Measurements from ENCODE around the gene CTDP1.

The CTDP1 gene

GRCh38 chr18:79738041-79738461 is 58.4 kb downstream of the CTDP1 start:
- TF ChIP-seq SIN3A (IDR thresholded peaks at IDR 0.05; ENCODE audit: borderline replicate concordance, insufficient read depth, low read length): no peak
- no peak for TF ChIP-seq POLR2AphosphoS5 (IDR thresholded peaks at IDR 0.05; ENCODE audit: low read depth, low read length)
- TF ChIP-seq REST (IDR thresholded peaks at IDR 0.05; ENCODE audit: insufficient read depth in 1 of 2, low read depth in 2 of 2, low read length in 2 of 2): no peak
- no peak for TF ChIP-seq FOXP2 (optimal IDR thresholded peaks at IDR 0.05; ENCODE audit: borderline replicate concordance, extremely low read depth, extremely low read length, insufficient read depth)
- TF ChIP-seq TAF1 (IDR thresholded peaks at IDR 0.05; ENCODE audit: borderline replicate concordance, insufficient read depth, low read length): no peak

- TF ChIP-seq FOXP2 (optimal IDR thresholded peaks at IDR 0.05; ENCODE audit: borderline replicate concordance, extremely low read depth, extremely low read length, insufficient read depth): no peak
- TF ChIP-seq TAF1 (IDR thresholded peaks at IDR 0.05; ENCODE audit: borderline replicate concordance, insufficient read depth, low read length): no peak
- no peak for TF ChIP-seq REST (IDR thresholded peaks at IDR 0.05; ENCODE audit: insufficient read depth in 1 of 2, low read depth in 2 of 2, low read length in 2 of 2)
- no peak for TF ChIP-seq SIN3A (IDR thresholded peaks at IDR 0.05; ENCODE audit: borderline replicate concordance, insufficient read depth, low read length)
These were observed 59.2 kb downstream of the CTDP1 start for GRCh38 chr18:79738581-79739439.

- TF ChIP-seq FOXP2 (optimal IDR thresholded peaks at IDR 0.05; ENCODE audit: borderline replicate concordance, extremely low read depth, extremely low read length, insufficient read depth): no peak
- TF ChIP-seq REST (IDR thresholded peaks at IDR 0.05; ENCODE audit: insufficient read depth in 1 of 2, low read depth in 2 of 2, low read length in 2 of 2): no peak
- TF ChIP-seq SIN3A (IDR thresholded peaks at IDR 0.05; ENCODE audit: borderline replicate concordance, insufficient read depth, low read length): no peak
- TF ChIP-seq TAF1 (IDR thresholded peaks at IDR 0.05; ENCODE audit: borderline replicate concordance, insufficient read depth, low read length): no peak
- no peak for TF ChIP-seq POLR2AphosphoS5 (IDR thresholded peaks at IDR 0.05; ENCODE audit: low read depth, low read length)
These were observed 59.8 kb downstream of the CTDP1 start for GRCh38 chr18:79739440-79739778.

- TF ChIP-seq POLR2AphosphoS5 (IDR thresholded peaks at IDR 0.05; ENCODE audit: low read depth, low read length): no peak
- no peak for TF ChIP-seq FOXP2 (optimal IDR thresholded peaks at IDR 0.05; ENCODE audit: borderline replicate concordance, extremely low read depth, extremely low read length, insufficient read depth)
- TF ChIP-seq TAF1 (IDR thresholded peaks at IDR 0.05; ENCODE audit: borderline replicate concordance, insufficient read depth, low read length): no peak
- TF ChIP-seq SIN3A (IDR thresholded peaks at IDR 0.05; ENCODE audit: borderline replicate concordance, insufficient read depth, low read length): no peak
- TF ChIP-seq REST (IDR thresholded peaks at IDR 0.05; ENCODE audit: insufficient read depth in 1 of 2, low read depth in 2 of 2, low read length in 2 of 2): no peak
These were observed 61.1 kb downstream of the CTDP1 start for GRCh38 chr18:79740521-79741361.
